OCI-LY7 (cell line): ENCODE results near the gene MARF1.

Experiments
- CTCF ChIP-seq: fragments of 200-600 bp; sonication (generic); conservative IDR thresholded peaks from 2 replicates; pipeline ENCODE4 v1.5.1; 2014; ENCODE audit warnings: mild to moderate bottlenecking, antibody characterized with exemption, low read length, moderate library complexity, mixed read lengths
- EZH2phosphoT487 ChIP-seq: fragments of 200-600 bp; sonication (generic); IDR thresholded peaks from 2 replicates; pipeline ENCODE4 v1.6.1; 2018; ENCODE audit warnings: low read depth, borderline replicate concordance, mild to moderate bottlenecking, mixed run types, antibody characterized with exemption, low read length, moderate library complexity, mixed read lengths

- TF ChIP-seq CTCF: no peak
- TF ChIP-seq EZH2phosphoT487: no peak
These were observed 85.7 kb downstream of the MARF1 start for GRCh38 chr16:15557258-15557657.
